Fibroblast of pulmonary artery (primary cell): ENCODE results near the gene AZIN2.
"Not testable (repeated sequence)": the region's sequence is repeated elsewhere in the genome, so short reads cannot be mapped to it uniquely, and the experiment has no call there.

ENCODE experiments used
- DNase-seq: peaks from one replicate; pipeline ENCODE4 v3.0.0-alpha.2; 2010; ENCODE audit warnings: low read depth
- H3K4me3 ChIP-seq: replicated peaks from 2 replicates; pipeline ENCODE4 v1.5.1; 2011; ENCODE audit warnings: low read depth, mild to moderate bottlenecking, control low read depth, low read length, moderate library complexity
- TF ChIP-seq, protein P1 (sequence below): IDR thresholded peaks from 2 replicates; pipeline ENCODE4 v1.5.1; 2011; ENCODE audit warnings: mild to moderate bottlenecking, control low read depth, low read length, inconsistent platforms; ENCODE audit errors: missing control alignments

Gene AZIN2

DNA sequence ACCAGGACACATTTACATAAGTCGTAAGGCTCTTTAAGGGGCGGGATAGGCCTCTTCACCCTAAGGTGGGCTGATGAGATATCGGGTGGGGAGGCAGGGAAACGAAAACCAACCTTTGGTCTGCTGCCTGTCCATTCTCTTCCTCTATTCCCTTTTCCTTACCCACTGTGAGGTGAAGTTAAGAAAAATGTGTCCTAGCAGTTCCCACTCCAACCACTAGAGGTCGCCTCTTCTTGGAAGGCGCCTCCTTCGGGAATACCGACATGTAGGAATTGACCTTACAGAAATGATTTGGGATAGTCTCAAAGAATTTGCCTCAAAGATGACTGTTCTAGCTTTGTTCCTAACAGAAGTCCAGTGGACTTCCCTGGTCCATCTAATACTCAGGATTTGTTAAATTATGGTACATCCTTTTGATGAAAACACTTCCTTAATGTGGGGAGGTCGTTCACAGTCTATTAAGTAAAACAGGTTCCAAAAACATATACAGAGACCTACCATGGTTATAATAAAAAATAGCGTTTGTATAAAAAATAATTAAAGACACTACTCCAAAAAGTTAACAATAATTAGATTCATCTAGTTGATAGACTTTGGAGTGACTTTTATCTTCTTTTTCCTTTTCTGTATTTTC lies 14.1 kb downstream of the AZIN2 start:
- TF ChIP-seq, protein P1, sequence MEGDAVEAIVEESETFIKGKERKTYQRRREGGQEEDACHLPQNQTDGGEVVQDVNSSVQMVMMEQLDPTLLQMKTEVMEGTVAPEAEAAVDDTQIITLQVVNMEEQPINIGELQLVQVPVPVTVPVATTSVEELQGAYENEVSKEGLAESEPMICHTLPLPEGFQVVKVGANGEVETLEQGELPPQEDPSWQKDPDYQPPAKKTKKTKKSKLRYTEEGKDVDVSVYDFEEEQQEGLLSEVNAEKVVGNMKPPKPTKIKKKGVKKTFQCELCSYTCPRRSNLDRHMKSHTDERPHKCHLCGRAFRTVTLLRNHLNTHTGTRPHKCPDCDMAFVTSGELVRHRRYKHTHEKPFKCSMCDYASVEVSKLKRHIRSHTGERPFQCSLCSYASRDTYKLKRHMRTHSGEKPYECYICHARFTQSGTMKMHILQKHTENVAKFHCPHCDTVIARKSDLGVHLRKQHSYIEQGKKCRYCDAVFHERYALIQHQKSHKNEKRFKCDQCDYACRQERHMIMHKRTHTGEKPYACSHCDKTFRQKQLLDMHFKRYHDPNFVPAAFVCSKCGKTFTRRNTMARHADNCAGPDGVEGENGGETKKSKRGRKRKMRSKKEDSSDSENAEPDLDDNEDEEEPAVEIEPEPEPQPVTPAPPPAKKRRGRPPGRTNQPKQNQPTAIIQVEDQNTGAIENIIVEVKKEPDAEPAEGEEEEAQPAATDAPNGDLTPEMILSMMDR: peak; percentile 100
- no peak overlapping the region for H3K4me3 ChIP-seq

DNA sequence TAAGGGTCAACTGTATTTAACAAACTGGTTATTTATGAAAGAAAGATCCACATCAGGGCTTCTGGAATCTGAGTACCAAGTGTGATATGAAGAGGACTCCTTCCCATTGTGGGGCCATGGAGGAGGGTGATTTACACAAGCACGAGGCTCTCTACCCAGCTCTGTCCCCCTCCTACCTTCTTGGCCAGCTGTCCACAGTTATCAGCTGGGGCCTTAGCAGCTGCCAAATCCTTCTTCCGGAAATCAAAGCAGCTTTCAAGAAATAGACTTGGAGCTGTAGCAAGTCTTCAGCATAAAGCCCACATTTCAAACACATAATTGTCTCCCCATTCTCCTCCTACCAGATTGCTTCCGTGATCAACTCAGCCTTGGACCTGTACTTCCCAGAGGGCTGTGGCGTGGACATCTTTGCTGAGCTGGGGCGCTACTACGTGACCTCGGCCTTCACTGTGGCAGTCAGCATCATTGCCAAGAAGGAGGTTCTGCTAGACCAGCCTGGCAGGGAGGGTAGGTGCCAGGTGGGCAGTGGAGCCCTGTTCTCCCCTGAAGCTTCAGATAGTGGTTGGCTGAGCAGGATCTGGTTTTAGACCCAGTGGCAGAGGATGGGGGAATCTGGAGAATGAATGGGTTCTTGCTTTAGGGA lies 15.5 kb downstream of the AZIN2 start:
- TF ChIP-seq, protein P1: no peak
- H3K4me3 ChIP-seq: no peak overlapping the region
- peak; percentile 88 for DNase-seq

More for the DNA sequence above, 14.1 kb downstream of the AZIN2 start:
- peak; percentile 83 for DNase-seq

DNA sequence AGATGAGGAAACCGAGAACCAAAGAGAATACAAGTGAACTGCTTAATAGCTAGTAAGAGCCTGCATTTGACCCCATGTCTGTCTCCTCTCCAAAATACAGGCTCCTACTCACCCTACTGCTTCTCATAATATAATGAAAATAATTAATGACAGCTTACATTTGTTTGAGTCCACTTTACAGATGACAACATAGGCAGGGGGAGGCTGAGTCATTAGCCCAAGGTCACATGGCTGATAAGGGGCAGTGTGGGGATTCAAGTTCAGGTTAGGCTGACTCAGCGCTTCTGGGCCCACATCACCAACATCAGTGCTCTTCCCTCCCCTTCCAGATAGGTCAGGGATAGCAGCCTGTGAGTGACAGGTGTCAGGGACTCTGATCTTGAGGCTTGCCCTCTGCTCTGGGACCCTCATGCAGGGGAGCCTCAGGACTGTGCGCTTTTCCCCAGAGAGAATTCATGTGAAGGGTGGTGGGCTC lies 16.2 kb downstream of the AZIN2 start:
- H3K4me3 ChIP-seq: no peak overlapping the region
- TF ChIP-seq, protein P1: no peak
- peak; percentile 54 for DNase-seq

DNA sequence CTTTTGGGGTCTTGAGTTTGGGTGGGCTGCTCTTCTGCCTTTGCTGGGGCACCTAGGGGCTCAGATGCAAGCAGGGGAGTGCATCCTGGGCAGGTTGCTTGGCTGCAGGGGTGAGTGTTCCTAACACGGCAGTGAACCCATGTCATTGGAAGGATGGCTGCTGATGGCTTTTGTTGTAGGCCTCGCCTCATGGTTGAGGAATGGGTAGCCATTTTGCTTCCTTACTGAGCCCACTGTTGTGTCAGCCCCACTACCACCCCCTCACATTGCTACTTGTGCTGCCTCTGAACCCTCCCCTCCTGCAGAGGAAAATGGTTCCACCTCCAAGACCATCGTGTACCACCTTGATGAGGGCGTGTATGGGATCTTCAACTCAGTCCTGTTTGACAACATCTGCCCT lies 16.8 kb downstream of the AZIN2 start:
- TF ChIP-seq, protein P1: no peak
- no peak for DNase-seq
- H3K4me3 ChIP-seq: no peak overlapping the region

DNA sequence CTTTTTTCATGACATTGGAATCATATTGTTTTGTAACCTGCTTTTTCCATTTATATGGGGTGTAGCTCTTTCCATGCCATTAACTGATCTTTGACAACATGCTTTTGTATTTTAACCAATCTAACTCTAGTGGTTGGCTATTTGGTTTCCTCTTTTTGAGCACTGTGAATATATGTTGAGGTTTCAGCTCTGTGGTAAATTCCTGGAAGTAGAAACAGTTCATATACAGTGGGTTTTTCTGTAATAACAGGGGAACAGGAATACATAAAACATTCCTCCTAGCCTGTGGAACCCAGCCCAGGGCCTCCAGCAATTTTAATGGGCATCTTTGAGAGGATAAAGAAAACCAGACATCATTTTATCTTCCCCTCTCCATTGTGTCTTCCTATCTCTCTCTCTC lies 17.4 kb downstream of the AZIN2 start:
- H3K4me3 ChIP-seq: no peak overlapping the region
- TF ChIP-seq, protein P1: no peak
- DNase-seq: no peak

DNA sequence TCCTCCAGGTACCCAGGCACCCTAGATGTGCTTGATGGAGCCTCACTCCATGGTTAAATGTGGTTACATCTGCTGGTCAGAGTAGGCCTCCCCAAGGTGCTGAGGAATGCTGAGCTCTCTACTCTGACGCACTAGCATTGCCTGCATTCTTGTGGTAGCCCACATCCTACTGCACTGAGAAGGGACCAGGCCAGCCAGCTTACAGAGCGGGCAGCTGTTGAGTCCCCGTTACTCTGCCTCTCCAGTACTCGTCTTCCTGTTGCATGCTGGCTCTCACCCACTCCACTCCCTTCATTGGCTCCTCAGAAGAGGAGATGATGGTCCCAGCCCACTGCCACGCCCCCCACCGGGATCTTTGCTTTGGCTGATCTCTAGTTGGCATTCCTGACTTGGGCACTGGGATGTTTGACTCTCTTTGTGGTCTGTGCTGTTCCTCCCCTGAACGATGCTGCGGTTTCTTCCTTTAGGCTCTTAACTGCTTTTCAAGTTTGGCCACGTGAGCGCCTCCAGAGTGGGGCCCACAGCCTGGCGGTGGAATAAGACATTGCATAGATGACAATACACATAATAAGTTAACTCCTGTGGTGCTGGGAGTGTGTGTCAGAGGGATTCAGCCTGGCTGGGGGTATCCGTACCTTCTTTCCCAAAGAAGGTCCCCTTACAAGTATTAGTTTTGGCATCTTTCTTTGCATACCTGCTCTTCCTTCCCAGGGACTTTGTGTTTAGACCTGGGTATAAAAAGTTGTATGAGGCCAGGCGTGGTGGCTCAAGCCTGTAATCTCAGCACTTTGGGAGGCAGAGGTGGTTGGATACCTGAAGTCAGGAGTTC lies 18.6 kb downstream of the AZIN2 start:
- DNase-seq: peak; percentile 100
- H3K4me3 ChIP-seq: no peak overlapping the region
- TF ChIP-seq, protein P1: peak; percentile 47

DNA sequence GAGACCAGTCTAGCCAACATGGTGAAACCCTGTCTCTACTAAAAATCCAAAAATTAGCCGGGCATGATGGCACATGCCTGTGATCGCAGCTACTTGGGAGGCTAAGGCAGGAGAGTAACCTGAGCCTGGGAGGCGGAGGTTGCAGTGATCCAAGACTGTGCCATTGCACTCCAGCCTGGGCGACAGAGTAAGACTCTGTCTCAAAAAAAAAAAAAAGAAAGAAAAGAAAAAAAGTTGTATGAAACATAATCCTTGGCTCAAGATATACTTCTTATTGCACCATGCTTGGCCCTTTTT lies 19.1 kb downstream of the AZIN2 start:
- H3K4me3 ChIP-seq, DNase-seq: not testable (repeated sequence)
